ENCODE results near the gene PPP1R2C. TPM values are rescaled to one million over a fixed set of nuclear protein-coding genes. Genes with fewer than 3 reads are reported as not detected.

PPP1R2C gene
- total RNA-seq, 2 experiments from 2014 or later: not detected

DNA sequence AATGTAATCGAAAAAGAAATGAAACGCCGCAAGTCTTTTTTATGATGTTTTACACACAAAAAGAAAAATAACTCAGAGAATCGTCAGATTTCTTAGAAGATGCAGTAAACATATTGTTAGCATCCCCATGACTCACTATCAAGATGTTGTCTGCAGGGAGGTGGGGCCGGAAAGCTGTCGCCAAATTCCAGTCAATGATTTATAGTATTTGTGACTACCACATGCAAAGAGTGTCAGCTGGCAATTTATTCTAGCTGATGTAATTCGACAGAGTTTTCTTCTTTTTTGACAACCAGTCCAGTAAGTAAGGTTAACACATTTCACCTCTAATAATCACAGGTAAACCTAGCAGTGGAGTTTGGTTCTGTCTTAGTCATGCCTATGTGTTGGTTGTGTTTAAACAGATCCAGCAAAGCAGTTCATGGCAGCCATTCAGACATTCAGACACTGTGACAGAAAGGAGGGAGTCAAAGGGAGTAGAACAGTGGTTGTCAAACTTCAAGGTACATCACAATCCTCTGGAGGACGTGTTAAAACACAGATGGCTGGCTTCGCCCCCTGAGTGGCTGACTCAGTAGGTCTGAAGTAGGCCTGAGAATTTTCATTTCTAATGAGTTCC is 19.8 kb upstream of the PPP1R2C start:
- Mint-ChIP-seq H3K36me3 (ENCODE audit: low read depth) (no peaks in the 10 kb centered on the region), H3K27me3 (no peaks in the 10 kb centered on the region), H3K27ac (no peak overlapping the region), H3K4me3 (no peak overlapping the region), H3K9me3 (no peaks in the 10 kb centered on the region), H3K4me1 (ENCODE audit: low read depth) (no peaks in the 10 kb centered on the region)
- TF ChIP-seq CTCF (IDR thresholded peaks at IDR 0.05): no peak
- ChIA-PET POLR2A (no interaction called here), CTCF (no interaction called here)
- DNase-seq (no peak), ATAC-seq (no peak)
- intact Hi-C loops (cut with micrococcal nuclease): no loop called here

- intact Hi-C loops (cut with micrococcal nuclease): no loop called here
- DNase-seq (no peak), ATAC-seq (no peak)
- ChIA-PET CTCF (no interaction called here), POLR2A (no interaction called here)
- H3K36me3 Mint-ChIP-seq (ENCODE audit: low read depth): no peaks in the 10 kb centered on the region
- H3K4me1 Mint-ChIP-seq (ENCODE audit: low read depth): no peaks in the 10 kb centered on the region
- no peak overlapping the region for H3K27ac Mint-ChIP-seq
- peaks cover 3% of the 10 kb centered on the region for H3K9me3 Mint-ChIP-seq
- H3K27me3 Mint-ChIP-seq: no peaks in the 10 kb centered on the region
- H3K4me3 Mint-ChIP-seq: no peak overlapping the region
- TF ChIP-seq CTCF (IDR thresholded peaks at IDR 0.05): no peak
Observed at GRCh38 chrX:42783451-42783850, 5.5 kb upstream of the PPP1R2C start.

DNA sequence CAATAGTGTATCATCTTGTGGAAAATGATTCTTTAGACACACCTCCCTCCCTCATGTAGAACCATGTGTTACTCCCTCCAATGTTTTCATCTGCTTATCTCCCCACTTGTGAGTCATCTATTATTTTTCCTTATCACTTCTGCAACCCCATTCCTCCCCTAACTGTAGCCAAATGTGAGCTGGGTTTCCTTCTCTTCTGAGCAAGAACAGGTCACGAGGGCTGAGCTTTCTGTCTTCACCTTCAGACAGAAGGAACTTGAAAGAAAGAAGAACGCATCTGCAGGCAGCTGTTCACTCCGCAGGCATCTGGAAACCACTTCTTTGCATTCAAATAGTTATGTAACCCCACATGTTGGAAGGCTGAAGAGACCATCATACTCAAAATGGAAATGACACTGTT is 1.8 kb downstream of the PPP1R2C start:
- Mint-ChIP-seq H3K36me3 (ENCODE audit: low read depth) (no peaks in the 10 kb centered on the region), H3K4me3 (no peak overlapping the region), H3K27me3 (no peaks in the 10 kb centered on the region), H3K9me3 (peaks cover 3% of the 10 kb centered on the region), H3K27ac (no peak overlapping the region), H3K4me1 (ENCODE audit: low read depth) (peaks cover 3% of the 10 kb centered on the region)
- intact Hi-C loops (cut with micrococcal nuclease): no loop called here
- DNase-seq (no peak), ATAC-seq (no peak)
- CTCF ChIA-PET: interaction anchor here (0.5 kb wide), 1 partner anchor 397 kb away, joined by 3 read pairs; no protein-coding TSS in a partner anchor
- TF ChIP-seq CTCF (IDR thresholded peaks at IDR 0.05): no peak
- POLR2A ChIA-PET: no interaction called here

GRCh38 chrX:42772874-42773273 is 5.1 kb downstream of the PPP1R2C start:
- no peaks in the 10 kb centered on the region for H3K27me3 Mint-ChIP-seq
- POLR2A ChIA-PET: no interaction called here
- no peaks in the 10 kb centered on the region for H3K9me3 Mint-ChIP-seq
- no peak for TF ChIP-seq CTCF (IDR thresholded peaks at IDR 0.05)
- H3K36me3 Mint-ChIP-seq (ENCODE audit: low read depth): no peaks in the 10 kb centered on the region
- ATAC-seq: no peak
- CTCF ChIA-PET: no interaction called here
- intact Hi-C loops (cut with micrococcal nuclease): no loop called here
- DNase-seq: no peak
- H3K4me1 Mint-ChIP-seq (ENCODE audit: low read depth): peaks cover 3% of the 10 kb centered on the region
- no peak overlapping the region for H3K27ac Mint-ChIP-seq
- no peak overlapping the region for H3K4me3 Mint-ChIP-seq

DNA sequence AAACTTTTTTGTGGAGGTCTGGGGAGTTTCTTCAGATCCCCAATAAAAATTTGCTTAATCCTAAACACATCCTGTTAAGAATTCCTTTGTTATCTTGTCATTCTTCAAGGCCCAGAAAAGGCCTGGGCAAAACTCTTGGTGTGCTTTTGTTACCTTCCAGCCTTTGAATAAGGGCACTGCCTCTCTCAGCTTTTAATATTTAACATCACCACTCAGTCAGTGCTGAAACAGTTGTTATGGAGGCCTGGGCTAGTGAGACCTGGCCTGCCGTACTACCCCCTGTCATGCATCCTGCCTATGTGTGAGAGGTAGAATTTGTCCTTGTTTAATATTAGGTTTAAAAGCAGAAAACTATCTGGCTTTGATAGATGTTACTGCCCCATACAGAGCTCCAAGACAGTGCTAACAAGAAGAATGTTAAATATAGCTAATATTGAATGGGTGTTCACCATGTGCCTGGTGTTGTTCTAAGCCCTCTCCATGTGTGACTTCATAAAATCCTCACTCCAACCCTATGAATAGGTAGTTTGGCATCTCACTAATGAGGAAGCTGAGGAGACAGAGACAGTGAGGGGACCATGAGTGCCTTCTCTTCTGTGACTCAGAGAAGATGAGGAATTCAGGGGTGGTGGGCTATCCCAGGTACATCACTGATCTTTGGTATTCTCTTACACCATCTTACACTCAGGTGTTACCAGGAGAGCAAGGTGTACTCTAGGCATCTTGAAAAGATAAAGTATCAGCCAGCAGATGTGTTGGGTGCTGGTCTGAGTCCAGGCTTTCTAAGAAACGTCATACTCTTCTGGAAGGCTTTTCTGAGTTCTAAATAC is 6.2 kb downstream of the PPP1R2C start:
- Mint-ChIP-seq H3K4me1 (ENCODE audit: low read depth) (peaks cover 3% of the 10 kb centered on the region), H3K27ac (no peak overlapping the region), H3K9me3 (no peaks in the 10 kb centered on the region), H3K27me3 (no peaks in the 10 kb centered on the region), H3K4me3 (no peak overlapping the region), H3K36me3 (ENCODE audit: low read depth) (no peaks in the 10 kb centered on the region)
- POLR2A ChIA-PET: interaction anchor here (0.6 kb wide), 1 partner anchor 229 kb away, joined by 3 read pairs; no protein-coding TSS in a partner anchor
- DNase-seq (no peak), ATAC-seq (no peak)
- CTCF ChIA-PET: no interaction called here
- no peak for TF ChIP-seq CTCF (IDR thresholded peaks at IDR 0.05)
- intact Hi-C loops (cut with micrococcal nuclease): no loop called here

All from activated CD8-positive, alpha-beta T cell treated with anti-CD3 and anti-CD28 coated beads for 36 hours (primary cell).